ENCODE data around the gene UFSP2.

UFSP2 gene

GRCh38 chr4:185387957-185388356, 37.8 kb downstream of the UFSP2 start:
- Histone ChIP-seq H3K79me1 (replicated peaks; ENCODE audit: low read length, poor library complexity, severe bottlenecking) (peaks cover 4% of the 10 kb centered on the region), H2BK120ac (ENCODE audit: low read depth, low read length) (no peak overlapping the region), H4K8ac (ENCODE audit: low read length) (no peak overlapping the region), H2AFZ (ENCODE audit: low read depth, low read length) (no peak overlapping the region), H3K4ac (ENCODE audit: low read depth in 1 of 2, low read length in 2 of 2) (no peak overlapping the region), H3K4me2 (ENCODE audit: low read length, poor library complexity, severe bottlenecking) (no peak overlapping the region), H2AK5ac (ENCODE audit: low read length, severe bottlenecking) (no peak overlapping the region), H2BK5ac (ENCODE audit: low read depth, low read length, poor library complexity, severe bottlenecking) (no peak overlapping the region), H3K4me3 (ENCODE audit: insufficient read depth in 1 of 2, low read depth in 1 of 2, low read length in 2 of 2) (no peak overlapping the region), H3K18ac (ENCODE audit: low read depth in 1 of 2, low read length in 2 of 2) (no peak overlapping the region), H3K14ac (ENCODE audit: low read length in 2 of 2) (no peak overlapping the region), H4K91ac (ENCODE audit: low read length) (no peak overlapping the region), H3K27me3 (ENCODE audit: control insufficient read depth in 1 of 2, insufficient read depth in 1 of 2, low read length in 2 of 2) (no peaks in the 10 kb centered on the region), H2BK15ac (ENCODE audit: low read depth, poor library complexity, severe bottlenecking) (no peak overlapping the region), H3K23ac (ENCODE audit: low read length in 2 of 2) (no peak overlapping the region), H2BK12ac (ENCODE audit: low read length in 2 of 2) (no peak overlapping the region), H3K4me1 (ENCODE audit: control insufficient read depth, insufficient read depth, low read depth, low read length) (peaks cover 4% of the 10 kb centered on the region), H3K27ac (ENCODE audit: low read length, poor library complexity, severe bottlenecking) (no peak overlapping the region), H3K36me3 (ENCODE audit: control insufficient read depth in 1 of 2, insufficient read depth in 2 of 2, low read depth in 1 of 2, low read length in 2 of 2) (no peaks in the 10 kb centered on the region), H3K9me3 (ENCODE audit: control insufficient read depth, low read length) (no peaks in the 10 kb centered on the region), H3K9ac (ENCODE audit: low read length) (no peak overlapping the region)
- WGBS, result 94% methylated on average over 12 of the region's 12 CpGs
- DNase-seq, result no peak

GRCh38 chr4:185384930-185385331, 40.8 kb downstream of the UFSP2 start:
- no peaks in the 10 kb centered on the region for H3K36me3 ChIP-seq (ENCODE audit: control insufficient read depth in 1 of 2, insufficient read depth in 2 of 2, low read depth in 1 of 2, low read length in 2 of 2)
- peaks cover 5% of the 10 kb centered on the region for H3K9me3 ChIP-seq (ENCODE audit: control insufficient read depth, low read length)
- no peak overlapping the region for H3K18ac ChIP-seq (ENCODE audit: low read depth in 1 of 2, low read length in 2 of 2)
- WGBS, result 74% methylated on average over 5 of the region's 10 CpGs
- no peak overlapping the region for H2BK15ac ChIP-seq (ENCODE audit: low read depth, poor library complexity, severe bottlenecking)
- H2BK120ac ChIP-seq (ENCODE audit: low read depth, low read length), result no peak overlapping the region
- no peaks in the 10 kb centered on the region for H3K27me3 ChIP-seq (ENCODE audit: control insufficient read depth in 1 of 2, insufficient read depth in 1 of 2, low read length in 2 of 2)
- peaks cover 4% of the 10 kb centered on the region for H3K79me1 ChIP-seq (replicated peaks; ENCODE audit: low read length, poor library complexity, severe bottlenecking)
- no peak overlapping the region for H2BK12ac ChIP-seq (ENCODE audit: low read length in 2 of 2)
- no peak overlapping the region for H4K8ac ChIP-seq (ENCODE audit: low read length)
- peak overlapping the region in 1 of 2 experiments; percentile 55 for H3K4me3 ChIP-seq (ENCODE audit: insufficient read depth in 1 of 2, low read depth in 1 of 2, low read length in 2 of 2)
- no peak overlapping the region for H2BK5ac ChIP-seq (ENCODE audit: low read depth, low read length, poor library complexity, severe bottlenecking)
- no peak overlapping the region for H4K91ac ChIP-seq (ENCODE audit: low read length)
- H2AK5ac ChIP-seq (ENCODE audit: low read length, severe bottlenecking), result no peak overlapping the region
- no peak overlapping the region for H3K4me2 ChIP-seq (ENCODE audit: low read length, poor library complexity, severe bottlenecking)
- no peak overlapping the region for H3K27ac ChIP-seq (ENCODE audit: low read length, poor library complexity, severe bottlenecking)
- H3K23ac ChIP-seq (ENCODE audit: low read length in 2 of 2), result no peak overlapping the region
- H3K9ac ChIP-seq (ENCODE audit: low read length), result peak overlapping the region; percentile 69
- H3K4me1 ChIP-seq (ENCODE audit: control insufficient read depth, insufficient read depth, low read depth, low read length), result peaks cover 4% of the 10 kb centered on the region
- H3K4ac ChIP-seq (ENCODE audit: low read depth in 1 of 2, low read length in 2 of 2), result no peak overlapping the region
- peak; percentile 10 for DNase-seq
- no peak overlapping the region for H2AFZ ChIP-seq (ENCODE audit: low read depth, low read length)
- H3K14ac ChIP-seq (ENCODE audit: low read length in 2 of 2), result no peak overlapping the region

GRCh38 chr4:185384061-185384460, 41.7 kb downstream of the UFSP2 start:
- no peak overlapping the region for H4K91ac ChIP-seq (ENCODE audit: low read length)
- peaks cover 5% of the 10 kb centered on the region for H3K9me3 ChIP-seq (ENCODE audit: control insufficient read depth, low read length)
- H3K9ac ChIP-seq (ENCODE audit: low read length), result no peak overlapping the region
- no peak overlapping the region for H2AK5ac ChIP-seq (ENCODE audit: low read length, severe bottlenecking)
- H3K27ac ChIP-seq (ENCODE audit: low read length, poor library complexity, severe bottlenecking), result no peak overlapping the region
- H2AFZ ChIP-seq (ENCODE audit: low read depth, low read length), result no peak overlapping the region
- no peak overlapping the region for H3K4me3 ChIP-seq (ENCODE audit: insufficient read depth in 1 of 2, low read depth in 1 of 2, low read length in 2 of 2)
- H3K23ac ChIP-seq (ENCODE audit: low read length in 2 of 2), result no peak overlapping the region
- no peaks in the 10 kb centered on the region for H3K27me3 ChIP-seq (ENCODE audit: control insufficient read depth in 1 of 2, insufficient read depth in 1 of 2, low read length in 2 of 2)
- H2BK5ac ChIP-seq (ENCODE audit: low read depth, low read length, poor library complexity, severe bottlenecking), result no peak overlapping the region
- peaks cover 4% of the 10 kb centered on the region for H3K4me1 ChIP-seq (ENCODE audit: control insufficient read depth, insufficient read depth, low read depth, low read length)
- H2BK120ac ChIP-seq (ENCODE audit: low read depth, low read length), result no peak overlapping the region
- peaks cover 4% of the 10 kb centered on the region for H3K79me1 ChIP-seq (replicated peaks; ENCODE audit: low read length, poor library complexity, severe bottlenecking)
- H3K4me2 ChIP-seq (ENCODE audit: low read length, poor library complexity, severe bottlenecking), result no peak overlapping the region
- H2BK15ac ChIP-seq (ENCODE audit: low read depth, poor library complexity, severe bottlenecking), result no peak overlapping the region
- H3K18ac ChIP-seq (ENCODE audit: low read depth in 1 of 2, low read length in 2 of 2), result peak overlapping the region in 1 of 2 experiments; percentile 21
- H4K8ac ChIP-seq (ENCODE audit: low read length), result no peak overlapping the region
- H3K36me3 ChIP-seq (ENCODE audit: control insufficient read depth in 1 of 2, insufficient read depth in 2 of 2, low read depth in 1 of 2, low read length in 2 of 2), result no peaks in the 10 kb centered on the region
- H3K4ac ChIP-seq (ENCODE audit: low read depth in 1 of 2, low read length in 2 of 2), result no peak overlapping the region
- no peak overlapping the region for H2BK12ac ChIP-seq (ENCODE audit: low read length in 2 of 2)
- WGBS, result 93% methylated on average over 1 of the region's 2 CpGs
- DNase-seq, result no peak
- no peak overlapping the region for H3K14ac ChIP-seq (ENCODE audit: low read length in 2 of 2)

- peaks cover 4% of the 10 kb centered on the region for H3K4me1 ChIP-seq (ENCODE audit: control insufficient read depth, insufficient read depth, low read depth, low read length)
- H2BK120ac ChIP-seq (ENCODE audit: low read depth, low read length), result no peak overlapping the region
- no peak overlapping the region for H2AFZ ChIP-seq (ENCODE audit: low read depth, low read length)
- WGBS, result 88% methylated on average over 4 of the region's 4 CpGs
- no peak overlapping the region for H3K18ac ChIP-seq (ENCODE audit: low read depth in 1 of 2, low read length in 2 of 2)
- peaks cover under 1 to 2% of the 10 kb centered on the region in 2 experiments for H3K36me3 ChIP-seq (ENCODE audit: control insufficient read depth in 1 of 2, insufficient read depth in 2 of 2, low read depth in 1 of 2, low read length in 2 of 2)
- no peak overlapping the region for H3K27ac ChIP-seq (ENCODE audit: low read length, poor library complexity, severe bottlenecking)
- no peak overlapping the region for H2BK12ac ChIP-seq (ENCODE audit: low read length in 2 of 2)
- no peak overlapping the region for H3K4ac ChIP-seq (ENCODE audit: low read depth in 1 of 2, low read length in 2 of 2)
- peaks cover 5% of the 10 kb centered on the region for H3K9me3 ChIP-seq (ENCODE audit: control insufficient read depth, low read length)
- H2BK15ac ChIP-seq (ENCODE audit: low read depth, poor library complexity, severe bottlenecking), result no peak overlapping the region
- H3K79me1 ChIP-seq (replicated peaks; ENCODE audit: low read length, poor library complexity, severe bottlenecking), result peaks cover 4% of the 10 kb centered on the region
- no peak for DNase-seq
- no peak overlapping the region for H2BK5ac ChIP-seq (ENCODE audit: low read depth, low read length, poor library complexity, severe bottlenecking)
- H4K91ac ChIP-seq (ENCODE audit: low read length), result no peak overlapping the region
- no peak overlapping the region for H3K14ac ChIP-seq (ENCODE audit: low read length in 2 of 2)
- H4K8ac ChIP-seq (ENCODE audit: low read length), result no peak overlapping the region
- H3K9ac ChIP-seq (ENCODE audit: low read length), result no peak overlapping the region
- no peak overlapping the region for H3K4me3 ChIP-seq (ENCODE audit: insufficient read depth in 1 of 2, low read depth in 1 of 2, low read length in 2 of 2)
- no peak overlapping the region for H3K23ac ChIP-seq (ENCODE audit: low read length in 2 of 2)
- no peak overlapping the region for H3K4me2 ChIP-seq (ENCODE audit: low read length, poor library complexity, severe bottlenecking)
- H2AK5ac ChIP-seq (ENCODE audit: low read length, severe bottlenecking), result no peak overlapping the region
- H3K27me3 ChIP-seq (ENCODE audit: control insufficient read depth in 1 of 2, insufficient read depth in 1 of 2, low read length in 2 of 2), result no peaks in the 10 kb centered on the region
Observed at GRCh38 chr4:185383451-185383850, 42.3 kb downstream of the UFSP2 start.
